ENCODE data around the gene ABHD16B.

Gene ABHD16B

GRCh38 chr20:63881451-63882226 is 20.3 kb downstream of the ABHD16B start:
- DNase-seq, result no peak

GRCh38 chr20:63882257-63883200 is 21.2 kb downstream of the ABHD16B start:
- no peak for DNase-seq

GRCh38 chr20:63883201-63883593 is 21.9 kb downstream of the ABHD16B start:
- no peak for DNase-seq

- no peak for DNase-seq
Observed at GRCh38 chr20:63884506-63885263, 23.4 kb downstream of the ABHD16B start.

GRCh38 chr20:63885264-63886053 is 24.2 kb downstream of the ABHD16B start:
- DNase-seq, result no peak

- no peak for DNase-seq
Observed at GRCh38 chr20:63886054-63886419, 24.7 kb downstream of the ABHD16B start.

- DNase-seq, result no peak
Observed at GRCh38 chr20:63886921-63887320, 25.6 kb downstream of the ABHD16B start.

GRCh38 chr20:63889241-63890200 is 28.2 kb downstream of the ABHD16B start:
- no peak for DNase-seq

- no peak for DNase-seq
Observed at GRCh38 chr20:63890201-63890576, 28.9 kb downstream of the ABHD16B start.

GRCh38 chr20:63890616-63891015 is 29.3 kb downstream of the ABHD16B start:
- no peak for DNase-seq

GRCh38 chr20:63891061-63892002 is 30.0 kb downstream of the ABHD16B start:
- no peak for DNase-seq

- no peak for DNase-seq
Observed at GRCh38 chr20:63892402-63892801, 31.1 kb downstream of the ABHD16B start.

- no peak for DNase-seq
Observed at GRCh38 chr20:63893999-63894357, 32.7 kb downstream of the ABHD16B start.

- DNase-seq, result peak; percentile 88
Observed at GRCh38 chr20:63894358-63895201, 33.3 kb downstream of the ABHD16B start, which contains the start of gene DNAJC5. DNAJC5 (plus strand) TSS chr20:63895126; CDS start chr20:63928346, 33,220 bp downstream.

- DNase-seq, result no peak
Observed at GRCh38 chr20:63895202-63895951, 34.1 kb downstream of the ABHD16B start.

GRCh38 chr20:63895952-63896263 is 34.6 kb downstream of the ABHD16B start:
- no peak for DNase-seq

- DNase-seq, result peak; percentile 31
Observed at GRCh38 chr20:63896264-63897105, 35.2 kb downstream of the ABHD16B start.
